Measurements from ENCODE around the gene HNMT.

GRCh38 chr2:138007431-138007830 is 43.2 kb downstream of the HNMT start:
- TF ChIP-seq CTCF (IDR thresholded peaks at IDR 0.05) (no peak), POLR2A (IDR thresholded peaks at IDR 0.05) (no peak)
